MCF 10A (cell line): Measurements from ENCODE around the gene TRPM3. TPM values are rescaled to one million over a fixed set of nuclear protein-coding genes. Genes with fewer than 3 reads are reported as not detected.

Source experiments
- BruUV-seq: library from RNA; stranded (reverse); fragments of 400-500 nt; replicated peaks from 2 replicates; lab custom pipeline; 2021; lab: Mats Ljungman, UMichigan
- CTCF ChIA-PET: fragments of 300-600 bp; sonication (Branson Sonifier 250); formaldehyde crosslinking; extraction: SDS; loops from one replicate; lab custom pipeline; 2021; ENCODE audit warnings: antibody characterized with exemption, inconsistent platforms; lab: Yijun Ruan, JAX
- POLR2A ChIA-PET: fragments of 300-600, 350-650 bp; sonication (Branson Sonifier 250); formaldehyde crosslinking; extraction: SDS; loops from one replicate; lab custom pipeline; 2020; ENCODE audit warnings: antibody characterized with exemption, inconsistent platforms; lab: Yijun Ruan, JAX
- DNase-seq: peaks from one replicate; pipeline ENCODE4 v3.0.0-alpha.2; 2018; ENCODE audit not compliant: unreplicated experiment
- H3K27ac Mint-ChIP-seq: one replicate; pipeline ENCODE4 v1.8.0; 2022; ENCODE audit warnings: mild to moderate bottlenecking, low read depth, mixed read lengths; ENCODE audit not compliant: unreplicated experiment
- H3K27me3 Mint-ChIP-seq: one replicate; pipeline ENCODE4 v1.8.0; 2022; ENCODE audit warnings: mixed read lengths; ENCODE audit not compliant: insufficient read depth, unreplicated experiment
- H3K36me3 Mint-ChIP-seq: one replicate; pipeline ENCODE4 v1.8.0; 2022; ENCODE audit warnings: mild to moderate bottlenecking, moderate library complexity, mixed read lengths; ENCODE audit not compliant: insufficient read depth, unreplicated experiment
- H3K4me1 Mint-ChIP-seq: one replicate; pipeline ENCODE4 v1.8.0; 2022; ENCODE audit warnings: mixed read lengths; ENCODE audit not compliant: insufficient read depth, unreplicated experiment
- H3K4me3 Mint-ChIP-seq: one replicate; pipeline ENCODE4 v1.8.0; 2022; ENCODE audit warnings: mild to moderate bottlenecking, moderate library complexity, mixed read lengths; ENCODE audit not compliant: unreplicated experiment
- H3K9me3 Mint-ChIP-seq: one replicate; pipeline ENCODE4 v1.8.0; 2022; ENCODE audit warnings: mixed read lengths; ENCODE audit not compliant: unreplicated experiment
- intact Hi-C: fragments of 100-400 bp; cut with micrococcal nuclease; formaldehyde crosslinking; loops from 2 replicates; pipeline ENCODE4 v1.14.1; 2022
- total RNA-seq: library from RNA; stranded (reverse); gene quantifications from 2 replicates; pipeline ENCODE4 v1.2.3, GENCODE V29; 2022
- TF ChIP-seq, protein P1 (sequence below): fragments of 200-600 bp; IDR thresholded peaks from one replicate; pipeline ENCODE4 v1.8.0; 2022; ENCODE audit warnings: antibody characterized with exemption, mild to moderate bottlenecking; ENCODE audit not compliant: unreplicated experiment

Gene TRPM3
- total RNA-seq, 1 experiment from 2014 or later: 0.44 TPM

DNA sequence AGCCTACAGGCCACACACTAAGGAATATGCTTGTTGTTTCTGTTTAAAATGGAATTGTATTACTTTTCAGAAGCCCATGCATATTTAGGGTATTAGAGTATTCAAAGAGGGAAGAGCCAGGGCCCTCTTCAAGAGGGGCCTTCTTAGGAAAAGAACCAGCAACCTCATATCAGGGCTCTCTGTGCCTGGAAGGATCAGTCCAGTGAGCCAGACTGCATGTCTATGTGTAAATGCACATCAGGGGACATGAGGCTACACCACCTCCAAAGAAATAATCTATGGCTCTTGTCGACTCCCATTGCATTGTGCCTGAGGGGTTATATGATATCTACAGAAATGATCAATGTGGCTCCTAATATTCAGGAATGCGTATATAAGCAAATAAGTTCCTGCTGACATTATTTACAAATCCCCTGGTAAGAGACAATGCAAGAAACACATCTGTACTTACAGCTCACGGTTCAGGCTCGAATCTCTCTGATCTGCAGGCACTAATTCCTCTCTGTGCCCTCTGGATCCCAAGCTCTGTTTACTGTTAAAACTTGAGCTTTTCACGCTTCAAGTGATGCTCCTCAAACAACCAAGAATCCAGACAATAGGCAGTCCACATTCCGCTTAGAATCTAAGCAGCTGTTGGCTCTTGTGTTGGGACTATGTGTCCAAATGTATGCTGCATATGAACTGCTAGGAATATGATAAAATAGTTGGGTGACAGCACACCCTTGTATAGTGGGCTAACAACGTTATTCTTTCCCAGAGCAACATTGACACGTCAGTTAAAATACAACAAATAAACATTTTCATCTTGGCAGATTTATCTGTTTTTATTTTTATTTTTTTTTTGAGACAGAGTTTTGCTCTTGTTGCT, 556.7 kb downstream of the TRPM3 start:
- TF ChIP-seq, protein P1, sequence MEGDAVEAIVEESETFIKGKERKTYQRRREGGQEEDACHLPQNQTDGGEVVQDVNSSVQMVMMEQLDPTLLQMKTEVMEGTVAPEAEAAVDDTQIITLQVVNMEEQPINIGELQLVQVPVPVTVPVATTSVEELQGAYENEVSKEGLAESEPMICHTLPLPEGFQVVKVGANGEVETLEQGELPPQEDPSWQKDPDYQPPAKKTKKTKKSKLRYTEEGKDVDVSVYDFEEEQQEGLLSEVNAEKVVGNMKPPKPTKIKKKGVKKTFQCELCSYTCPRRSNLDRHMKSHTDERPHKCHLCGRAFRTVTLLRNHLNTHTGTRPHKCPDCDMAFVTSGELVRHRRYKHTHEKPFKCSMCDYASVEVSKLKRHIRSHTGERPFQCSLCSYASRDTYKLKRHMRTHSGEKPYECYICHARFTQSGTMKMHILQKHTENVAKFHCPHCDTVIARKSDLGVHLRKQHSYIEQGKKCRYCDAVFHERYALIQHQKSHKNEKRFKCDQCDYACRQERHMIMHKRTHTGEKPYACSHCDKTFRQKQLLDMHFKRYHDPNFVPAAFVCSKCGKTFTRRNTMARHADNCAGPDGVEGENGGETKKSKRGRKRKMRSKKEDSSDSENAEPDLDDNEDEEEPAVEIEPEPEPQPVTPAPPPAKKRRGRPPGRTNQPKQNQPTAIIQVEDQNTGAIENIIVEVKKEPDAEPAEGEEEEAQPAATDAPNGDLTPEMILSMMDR: no peak
- no TSS peak for BruUV-seq
- no peak overlapping the region for H3K4me3 Mint-ChIP-seq
- no peaks in the 10 kb centered on the region for H3K36me3 Mint-ChIP-seq
- H3K9me3 Mint-ChIP-seq: no peaks in the 10 kb centered on the region
- CTCF ChIA-PET: interaction anchor here (0.6 kb wide), 2 partner anchors 224 to 229 kb away, joined by 3 read pairs; no protein-coding TSS in a partner anchor
- H3K27me3 Mint-ChIP-seq: no peaks in the 10 kb centered on the region
- H3K27ac Mint-ChIP-seq: no peak overlapping the region
- POLR2A ChIA-PET: no interaction called here
- intact Hi-C loops: no loop called here
- H3K4me1 Mint-ChIP-seq: peaks cover 12% of the 10 kb centered on the region
- no peak for DNase-seq

DNA sequence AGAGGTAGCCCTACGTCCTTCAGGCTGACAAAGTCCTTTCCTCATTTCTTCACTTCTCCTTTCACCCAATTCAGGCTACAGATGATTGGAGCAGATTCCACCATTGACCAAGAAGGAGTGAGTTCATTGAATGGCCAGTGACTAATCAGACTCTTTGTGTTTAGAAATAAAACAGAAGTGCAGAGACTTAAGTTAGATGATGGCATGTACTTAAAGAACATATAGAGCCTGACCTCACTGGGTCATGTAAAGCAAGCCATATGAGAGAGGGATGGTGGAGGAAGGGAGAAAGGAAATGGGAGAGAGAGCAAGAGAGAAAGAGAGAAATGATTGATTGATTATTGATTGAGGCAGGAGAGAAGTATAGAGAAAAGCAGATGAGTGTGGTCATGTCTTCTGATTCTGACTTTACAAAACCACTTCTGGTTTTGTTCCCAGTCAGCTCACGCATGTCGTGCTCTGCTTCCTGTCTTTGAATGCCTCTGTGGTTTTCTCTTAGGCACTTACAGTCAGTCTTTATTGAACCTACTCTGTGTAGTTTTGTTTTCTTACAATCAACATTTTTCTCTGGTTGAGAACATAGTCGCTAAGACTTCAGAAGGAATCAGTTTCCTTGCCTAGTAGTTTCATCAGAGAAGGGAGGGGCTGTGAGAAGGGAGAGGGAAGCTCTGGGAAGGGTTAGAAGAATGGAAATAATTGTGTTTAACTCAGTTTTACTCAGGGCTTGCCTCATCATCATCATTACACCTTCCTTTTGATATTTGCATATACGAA, 557.8 kb downstream of the TRPM3 start:
- no peaks in the 10 kb centered on the region for H3K9me3 Mint-ChIP-seq
- intact Hi-C loops: no loop called here

DNA sequence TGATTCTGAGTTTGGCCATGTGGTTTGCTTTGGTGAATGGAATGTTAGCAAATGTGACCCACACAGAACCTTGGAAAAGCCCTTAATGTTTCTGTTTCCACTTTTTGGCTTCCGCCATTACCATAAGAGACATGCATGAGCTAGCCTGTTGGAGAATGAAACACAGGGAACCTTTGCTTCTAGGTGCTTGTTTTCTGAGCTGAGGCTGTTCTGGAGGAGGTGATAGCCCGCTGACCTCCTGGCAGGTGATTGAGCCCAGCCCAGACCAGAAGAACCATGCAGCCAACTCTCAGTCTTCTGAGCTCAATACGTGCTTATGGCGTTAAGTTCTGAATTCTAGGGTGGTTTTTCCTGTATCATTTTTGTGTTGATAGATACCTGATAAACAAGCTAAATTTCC, 558.4 kb downstream of the TRPM3 start:
- intact Hi-C loops: no loop called here
- no peaks in the 10 kb centered on the region for H3K36me3 Mint-ChIP-seq
- ChIA-PET CTCF (interaction anchor here (0.8 kb wide), 3 partner anchors 13 to 213 kb away, joined by 3 to 4 read pairs (median 3); no protein-coding TSS in a partner anchor), POLR2A (interaction anchor here (0.6 kb wide), 1 partner anchor 35 kb away, joined by 3 read pairs; no protein-coding TSS in a partner anchor)
- TF ChIP-seq, protein P1: no peak
- peaks cover 12% of the 10 kb centered on the region for H3K4me1 Mint-ChIP-seq
- H3K27ac Mint-ChIP-seq: no peak overlapping the region
- DNase-seq: no peak
- H3K27me3 Mint-ChIP-seq: no peaks in the 10 kb centered on the region
- H3K4me3 Mint-ChIP-seq: no peak overlapping the region
- BruUV-seq: no TSS peak
- no peaks in the 10 kb centered on the region for H3K9me3 Mint-ChIP-seq

More for the DNA sequence above, 557.8 kb downstream of the TRPM3 start:
- ChIA-PET CTCF (interaction anchor here (0.8 kb wide), 3 partner anchors 14 to 213 kb away, joined by 3 to 4 read pairs (median 3); no protein-coding TSS in a partner anchor), POLR2A (interaction anchor here (0.6 kb wide), 1 partner anchor 34 kb away, joined by 3 read pairs; no protein-coding TSS in a partner anchor)
- Mint-ChIP-seq H3K36me3 (no peaks in the 10 kb centered on the region), H3K27me3 (no peaks in the 10 kb centered on the region), H3K4me3 (no peak overlapping the region), H3K27ac (no peak overlapping the region), H3K4me1 (peaks cover 12% of the 10 kb centered on the region)
- TF ChIP-seq, protein P1: no peak
- no TSS peak for BruUV-seq
- DNase-seq: no peak
